ENCODE results near the gene IL17F.

The IL17F gene

DNA sequence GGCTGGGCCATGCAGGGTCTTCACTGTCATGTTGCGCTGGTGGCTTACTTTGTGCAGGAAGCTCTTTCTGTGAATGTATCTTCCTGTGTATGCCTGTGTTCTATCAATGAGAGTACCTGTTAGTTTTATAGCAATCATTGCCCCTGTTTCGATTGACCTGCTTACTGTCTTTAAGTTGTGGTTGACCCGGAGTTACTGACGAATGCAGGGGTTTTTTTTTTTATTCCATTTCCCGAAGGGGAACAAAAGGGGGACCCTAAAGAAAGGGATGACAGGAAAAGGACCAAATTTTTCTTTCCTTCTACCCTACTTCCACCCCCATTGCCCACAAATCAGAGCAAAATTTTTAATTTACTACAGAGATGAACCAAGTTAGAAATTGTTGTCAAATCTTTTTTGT, at the start of gene IL17F:
Gene IL17F, minus strand, starts transcription at position 101 of the 400 bp plus-strand sequence. Its CDS starts 71 bp downstream, at position 30.
- DNase-seq (ENCODE audit: low read depth in 1 of 2, low spot score in 1 of 2): no peak

DNA sequence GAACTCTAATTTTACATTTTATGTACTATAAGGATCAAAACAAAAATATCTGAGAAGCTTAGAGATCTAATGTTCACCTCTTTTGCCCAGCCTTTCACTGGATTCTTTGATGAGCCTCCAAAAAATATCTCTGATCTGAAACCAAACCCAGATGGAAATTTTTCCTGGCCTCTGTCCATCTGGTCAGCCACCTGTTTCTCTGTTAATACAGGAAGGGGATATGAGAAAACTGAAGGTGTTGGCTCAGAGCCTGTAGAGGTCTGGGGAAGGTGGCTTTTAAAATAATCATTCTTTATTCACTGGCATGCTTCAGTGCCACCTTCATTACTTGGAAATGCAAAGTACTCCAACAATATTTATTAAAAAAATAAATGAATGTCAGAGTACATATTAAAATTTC, 48.8 kb upstream of the IL17F start:
- DNase-seq (ENCODE audit: low read depth in 1 of 2, low spot score in 1 of 2): no peak

DNA sequence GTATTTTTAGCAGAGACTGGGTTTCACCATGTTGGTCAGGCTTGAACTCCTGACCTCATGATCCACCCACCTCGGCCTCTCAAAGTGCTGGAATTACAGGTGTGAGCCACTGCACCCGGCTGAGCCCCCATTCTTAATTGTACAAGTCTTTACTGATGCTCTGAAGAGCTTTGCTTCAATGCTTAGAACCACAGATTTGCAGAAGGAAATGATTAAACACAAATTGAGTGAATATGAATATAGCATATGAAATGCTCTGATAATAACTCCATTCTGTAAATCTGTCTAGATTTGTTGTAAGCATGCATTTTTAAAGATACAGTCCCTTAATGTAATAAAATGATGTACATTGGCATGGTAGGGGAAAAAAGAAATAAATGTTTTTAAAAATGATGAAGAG, 44.5 kb upstream of the IL17F start:
- no peak for DNase-seq (ENCODE audit: low read depth in 1 of 2, low spot score in 1 of 2)

DNA sequence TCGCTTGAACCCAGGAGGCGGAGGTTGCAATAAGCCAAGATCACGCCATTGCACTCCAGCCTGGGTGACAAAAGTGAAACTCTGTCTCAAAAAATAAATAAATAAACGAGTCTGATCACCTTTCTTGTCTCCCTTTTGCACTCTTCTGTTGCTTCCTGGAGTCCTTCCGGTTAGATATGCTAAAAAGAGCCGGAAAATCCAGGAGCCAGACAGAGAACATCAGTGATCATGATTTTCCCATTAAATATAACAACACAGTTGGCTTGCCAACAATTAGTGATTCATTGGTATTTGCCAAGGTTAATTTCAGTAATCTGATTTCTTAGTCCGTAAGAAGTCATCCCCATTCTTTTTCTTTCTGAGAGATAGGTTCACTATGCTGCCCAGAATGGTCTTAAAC, 43.9 kb upstream of the IL17F start:
- no peak for DNase-seq (ENCODE audit: low read depth in 1 of 2, low spot score in 1 of 2)

DNA sequence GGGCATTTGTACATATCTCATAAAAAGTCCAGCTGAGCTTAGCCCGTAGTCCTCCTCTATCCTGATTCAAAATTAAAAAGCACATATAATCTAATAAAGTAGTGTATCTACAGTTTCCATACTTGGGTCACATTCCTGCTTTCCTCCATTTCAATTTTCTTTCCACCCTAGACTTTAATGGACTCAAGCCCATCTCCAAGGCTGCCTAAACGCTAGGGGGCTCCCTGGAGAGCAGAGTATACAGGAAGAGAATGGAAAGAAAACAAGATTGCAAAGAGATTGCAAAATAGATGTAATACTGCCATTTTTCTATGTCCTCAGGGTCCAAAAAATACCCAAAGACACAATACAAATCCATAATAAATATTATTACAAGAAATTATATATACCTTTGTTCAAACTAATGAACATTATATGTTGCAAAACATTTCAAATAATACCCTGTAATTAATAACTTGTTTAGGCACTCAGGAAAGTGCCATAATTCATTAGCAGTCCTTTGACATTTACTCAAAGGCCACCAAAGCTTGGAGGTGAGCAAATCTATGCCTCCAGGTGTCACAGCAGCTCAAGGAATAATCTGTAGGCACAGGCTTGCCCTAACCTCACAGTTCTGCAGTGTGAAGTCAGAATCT, 42.6 kb upstream of the IL17F start:
- DNase-seq (ENCODE audit: low read depth in 1 of 2, low spot score in 1 of 2): peak in 1 of 2 donors; percentile 20

DNA sequence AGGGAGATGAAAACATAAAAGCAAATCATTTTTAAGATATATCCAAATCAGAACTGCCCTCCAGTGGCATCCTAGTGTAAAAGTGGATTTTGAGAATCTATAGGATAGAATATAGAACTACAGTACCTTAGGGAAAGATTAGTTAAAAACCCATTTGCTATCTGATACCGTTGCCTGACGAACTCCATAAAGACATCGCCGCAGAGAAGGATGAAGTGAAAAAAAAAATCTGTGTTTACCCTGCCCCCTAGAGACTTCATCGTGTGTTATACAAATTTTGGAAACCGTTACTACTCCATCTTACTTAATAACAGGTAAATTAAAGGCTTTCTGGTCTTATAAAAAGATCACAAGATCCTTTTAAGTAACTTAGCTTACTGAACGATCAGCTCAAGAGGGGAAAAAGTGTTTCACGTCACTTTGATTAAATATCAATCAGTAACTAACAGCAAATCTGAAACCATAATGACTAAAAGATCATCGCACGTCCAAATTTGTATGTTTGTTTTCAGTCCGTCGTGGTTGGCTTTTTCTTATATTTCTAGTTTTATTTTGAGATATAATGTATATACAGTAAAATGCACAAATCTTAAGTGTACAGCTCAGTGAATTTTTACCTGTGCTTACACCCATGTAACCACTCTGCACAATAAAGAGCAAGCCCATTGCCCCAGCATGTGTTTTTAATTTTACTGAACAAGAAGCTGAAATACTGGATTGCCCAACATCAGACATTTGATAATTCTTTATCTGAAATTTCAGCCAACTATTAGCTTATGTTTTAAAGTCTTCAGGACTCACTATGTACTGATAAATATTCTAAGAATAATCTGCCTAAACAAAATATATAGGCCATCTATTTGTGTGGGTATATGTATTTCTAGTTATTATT, 41.1 kb upstream of the IL17F start:
- no peak for DNase-seq (ENCODE audit: low read depth in 1 of 2, low spot score in 1 of 2)

DNA sequence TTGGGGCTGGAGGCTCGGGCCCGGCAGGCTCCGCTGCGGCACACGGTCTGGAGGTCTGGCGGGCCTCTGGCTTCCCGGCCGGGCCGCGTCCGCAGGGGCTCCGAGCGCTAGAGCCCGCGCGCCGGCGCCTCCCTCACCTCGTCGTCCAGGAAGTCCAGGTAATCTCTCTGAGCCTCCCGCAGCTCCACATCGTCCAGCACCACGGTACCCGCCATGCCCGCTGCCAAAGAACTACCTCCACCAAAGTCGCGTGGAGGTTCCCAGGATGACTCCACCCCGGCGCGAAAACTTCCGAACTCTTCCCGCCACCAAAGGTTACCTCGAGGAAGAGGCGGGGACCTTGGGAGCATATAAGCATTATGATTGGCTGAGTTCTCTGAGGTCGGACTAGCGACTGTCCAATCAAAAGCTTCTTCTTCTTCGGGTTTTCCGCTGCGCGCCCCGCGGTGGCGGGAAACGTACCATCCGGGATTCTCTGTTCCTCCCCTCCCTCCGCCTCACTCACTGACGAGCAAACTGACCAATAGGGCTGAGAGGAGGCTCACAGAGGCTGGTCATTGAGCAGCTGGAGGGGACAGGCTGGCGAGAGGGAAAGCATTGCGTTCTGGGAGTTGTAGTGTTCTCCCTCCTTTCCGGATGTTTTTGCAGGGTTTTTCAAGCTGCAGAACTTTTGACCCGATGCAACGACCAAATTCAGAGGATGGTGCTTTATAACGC, 40.3 kb upstream of the IL17F start, which contains the start of gene MCM3:
Gene MCM3, minus strand, starts transcription at position 283 of the 717 bp plus-strand sequence. Its CDS starts 68 bp downstream, at position 215.
- peak; percentile 83 to 91 for DNase-seq (ENCODE audit: low read depth in 1 of 2, low spot score in 1 of 2)

DNA sequence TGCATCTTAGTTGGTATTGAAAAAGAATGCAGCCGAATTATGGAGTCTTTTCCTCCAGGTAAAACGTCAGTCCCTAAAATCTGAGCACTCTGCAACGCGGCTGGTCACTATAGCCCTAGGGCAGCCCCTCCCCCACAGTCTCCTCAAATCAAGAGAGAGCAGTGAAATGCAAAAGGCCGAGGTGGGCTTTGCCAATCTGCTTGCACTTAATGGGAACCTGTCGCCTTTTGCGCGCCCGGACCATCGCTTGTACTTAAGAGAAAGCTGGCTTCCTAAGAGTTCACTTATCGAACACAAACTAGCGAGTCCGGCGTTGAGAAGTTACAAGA, 39.8 kb upstream of the IL17F start:
- no peak for DNase-seq (ENCODE audit: low read depth in 1 of 2, low spot score in 1 of 2)

DNA sequence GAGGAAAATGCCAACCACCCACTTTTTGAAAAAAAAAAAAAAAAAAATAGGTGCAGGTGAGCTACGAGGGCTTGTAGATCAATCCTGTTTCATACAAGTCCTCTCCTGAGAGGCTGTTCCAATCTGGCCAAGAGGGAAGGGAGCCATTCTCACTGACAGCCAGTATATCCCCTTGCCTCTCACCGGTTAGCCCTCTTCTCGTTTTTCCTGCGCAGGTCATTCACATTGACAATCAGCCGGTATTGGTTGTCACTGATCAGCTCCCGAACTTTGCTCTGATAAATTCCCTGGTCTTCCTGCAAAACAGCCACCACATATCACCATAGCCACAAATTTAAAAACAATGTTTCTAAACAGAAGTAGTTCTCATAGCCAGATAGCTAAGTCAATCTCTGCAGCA, 38.8 kb upstream of the IL17F start:
- no peak for DNase-seq (ENCODE audit: low read depth in 1 of 2, low spot score in 1 of 2)

DNA sequence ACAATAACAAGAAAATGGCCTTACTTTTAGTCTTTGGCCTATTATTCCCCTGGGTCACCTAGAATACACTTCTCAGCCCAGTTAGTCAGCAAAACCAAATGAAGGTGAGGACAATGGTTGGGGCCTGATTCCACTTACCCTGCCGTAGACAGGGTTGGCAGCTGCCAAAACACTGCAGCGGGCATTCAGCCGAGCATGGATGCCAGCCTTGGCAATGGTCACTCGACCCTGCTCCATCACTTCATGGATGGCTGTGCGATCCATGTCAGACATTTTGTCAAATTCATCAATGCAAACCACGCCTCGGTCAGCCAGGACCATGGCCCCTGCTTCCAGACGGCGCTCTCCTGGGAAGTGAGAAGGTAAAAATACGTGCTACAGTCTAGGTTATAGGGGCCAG, 31.8 kb upstream of the IL17F start:
- DNase-seq (ENCODE audit: low read depth in 1 of 2, low spot score in 1 of 2): no peak

DNA sequence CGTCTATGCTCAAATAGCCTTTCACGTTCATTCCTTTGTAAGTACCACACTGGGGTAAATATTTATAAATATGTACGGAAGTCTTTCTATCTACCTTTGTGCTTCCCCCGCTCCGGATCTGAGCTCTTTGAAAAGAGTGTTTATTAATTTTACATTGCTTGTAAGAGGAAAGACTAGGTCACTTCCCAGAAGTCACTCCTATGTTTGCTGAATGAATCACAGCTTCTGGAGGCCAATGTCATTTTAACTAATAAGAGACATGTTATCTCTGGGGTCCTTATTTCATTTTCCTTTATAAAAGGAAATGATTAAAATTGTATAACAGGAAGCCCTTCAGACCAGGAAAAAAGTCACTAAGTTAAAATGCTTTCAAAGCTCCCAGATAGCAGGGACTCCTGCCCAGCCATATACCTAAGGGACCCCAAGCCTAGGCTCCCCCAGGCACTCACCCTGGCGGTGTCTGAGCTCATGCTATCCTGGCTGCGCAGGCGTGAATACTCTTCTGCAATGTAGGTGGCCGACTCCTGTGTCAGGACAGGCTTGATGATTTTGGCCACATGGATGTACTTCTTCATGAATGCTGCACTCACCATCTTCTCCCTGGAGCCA, 27.7 kb upstream of the IL17F start:
- no peak for DNase-seq (ENCODE audit: low read depth in 1 of 2, low spot score in 1 of 2)

DNA sequence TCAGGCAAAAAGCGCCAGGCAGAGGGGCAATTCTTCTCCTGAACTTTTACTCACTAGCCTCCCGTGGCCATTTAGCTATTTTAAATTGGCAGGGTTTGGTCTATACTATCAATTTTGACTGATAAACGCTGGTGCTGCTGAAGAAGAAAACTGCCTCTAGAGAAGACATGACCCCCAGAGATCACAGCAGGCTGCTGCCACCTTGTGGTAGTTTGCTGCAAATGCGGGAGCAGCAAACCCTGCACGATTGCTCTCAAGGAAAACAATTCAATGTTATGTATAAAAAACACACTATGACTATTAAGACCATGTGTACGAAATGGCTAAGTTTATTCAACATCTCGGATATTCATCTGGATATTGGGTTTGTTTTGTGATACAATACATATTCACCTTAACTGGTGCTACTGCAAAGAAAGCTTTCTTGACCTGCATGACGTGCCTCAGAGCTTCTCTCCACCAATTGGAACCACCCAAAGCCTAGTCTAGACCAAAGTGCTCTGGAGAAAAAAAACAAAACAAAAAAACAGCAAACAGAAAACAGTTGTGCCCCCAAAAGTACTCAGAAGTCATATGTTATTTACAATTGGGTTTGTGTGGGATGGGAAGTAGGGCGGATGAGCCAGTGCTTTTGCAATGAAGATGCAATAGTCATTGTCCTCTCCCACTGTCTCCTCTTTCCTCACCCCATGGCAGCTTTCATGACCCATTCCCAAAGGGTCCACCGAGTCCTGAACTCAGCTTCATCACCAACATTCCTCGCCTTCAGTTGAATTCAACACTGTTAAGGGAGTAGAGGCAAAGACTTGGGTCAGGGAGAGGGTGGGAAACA, 19.6 kb upstream of the IL17F start:
- DNase-seq (ENCODE audit: low read depth in 1 of 2, low spot score in 1 of 2): peak; percentile 42 to 51

DNA sequence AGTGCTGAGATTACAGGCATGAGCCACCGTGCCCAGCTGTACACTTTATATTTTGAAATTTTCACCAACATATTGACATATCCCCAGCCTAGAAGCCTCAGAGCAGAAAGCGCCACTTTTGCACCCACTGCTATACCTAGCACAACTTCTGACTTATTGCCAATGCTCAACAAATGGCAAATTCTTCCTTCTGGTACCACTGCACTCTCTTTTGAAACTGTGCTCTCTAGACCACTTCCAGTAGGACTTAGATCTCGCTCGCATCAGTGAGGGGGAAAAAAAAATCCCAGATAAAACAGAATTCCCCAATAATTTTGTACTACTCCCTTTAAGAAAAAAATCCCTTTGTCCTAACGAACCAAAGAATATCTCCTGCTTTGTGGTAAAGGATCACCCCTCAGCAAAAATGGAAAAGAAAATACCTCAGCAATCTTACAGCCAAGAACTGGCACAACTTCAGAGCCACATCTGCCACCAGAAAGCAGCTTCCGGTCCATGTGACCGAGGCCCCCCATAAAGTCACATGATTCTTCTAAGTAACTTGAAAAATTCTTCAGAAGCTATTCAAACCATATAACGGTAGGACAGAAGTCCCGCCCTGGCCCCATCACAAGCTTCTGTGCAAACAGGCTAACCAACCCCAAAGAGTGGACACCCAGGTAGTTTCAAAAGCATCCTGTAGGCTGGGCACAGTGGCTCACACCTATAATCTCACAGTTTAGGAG, 18.5 kb upstream of the IL17F start:
- no peak for DNase-seq (ENCODE audit: low read depth in 1 of 2, low spot score in 1 of 2)

DNA sequence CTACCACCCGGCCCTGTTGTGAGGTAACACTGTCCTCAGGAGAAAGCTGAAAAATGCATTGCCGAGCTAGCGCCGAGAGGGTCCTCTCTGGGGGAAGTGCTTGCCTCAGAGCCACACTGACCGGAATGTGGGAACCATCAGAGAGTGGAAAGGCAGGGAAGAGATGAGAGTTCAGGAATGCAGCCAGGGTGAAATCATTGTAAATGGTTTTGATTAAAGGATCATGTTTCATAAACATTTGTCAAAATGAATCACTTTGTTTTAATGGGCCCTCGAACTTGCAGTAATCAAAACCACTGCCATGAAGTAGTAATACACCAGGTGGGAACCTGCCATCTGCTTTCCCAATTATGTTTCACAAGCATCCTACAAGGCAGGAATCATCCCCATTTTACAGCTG, 16.9 kb upstream of the IL17F start:
- DNase-seq (ENCODE audit: low read depth in 1 of 2, low spot score in 1 of 2): no peak

DNA sequence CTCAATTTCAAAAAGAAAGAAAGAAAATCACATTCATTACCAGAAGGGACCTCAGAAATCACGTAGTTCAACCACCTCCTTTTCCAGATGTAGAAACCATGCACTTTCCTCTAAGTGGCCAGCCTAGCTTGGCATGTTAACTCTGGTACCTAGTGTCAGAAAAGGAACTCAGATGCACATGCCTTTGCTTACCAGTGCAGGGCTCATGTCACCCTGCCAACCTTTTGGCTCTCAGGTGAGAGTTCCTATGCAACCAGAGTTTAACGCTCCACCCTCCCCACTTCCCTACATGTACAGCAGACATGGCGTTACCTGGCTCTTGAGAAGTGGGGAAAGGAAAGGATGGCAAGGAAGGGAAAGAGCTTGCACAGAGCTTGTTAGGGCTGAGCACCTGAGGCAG, 16.3 kb upstream of the IL17F start:
- DNase-seq (ENCODE audit: low read depth in 1 of 2, low spot score in 1 of 2): no peak

DNA sequence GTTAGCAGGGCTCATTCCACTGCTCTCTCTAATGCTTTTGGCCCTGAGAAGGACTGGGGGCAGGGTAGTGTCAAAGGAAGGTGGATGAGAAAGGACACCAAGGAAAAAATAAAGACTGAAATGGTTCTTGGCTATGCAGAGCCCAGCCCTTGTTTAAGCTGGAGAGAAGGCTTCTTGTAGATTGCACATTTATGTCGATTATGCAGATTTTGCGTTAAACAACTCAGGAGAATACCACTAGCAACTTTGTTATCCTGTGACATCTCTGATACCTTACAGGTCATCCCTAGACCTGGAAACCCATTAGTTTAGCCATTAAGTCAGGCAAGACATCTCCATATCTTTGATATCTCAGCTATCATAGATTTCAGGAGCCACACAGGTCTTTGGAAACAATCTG, 11.1 kb upstream of the IL17F start:
- DNase-seq (ENCODE audit: low read depth in 1 of 2, low spot score in 1 of 2): no peak

DNA sequence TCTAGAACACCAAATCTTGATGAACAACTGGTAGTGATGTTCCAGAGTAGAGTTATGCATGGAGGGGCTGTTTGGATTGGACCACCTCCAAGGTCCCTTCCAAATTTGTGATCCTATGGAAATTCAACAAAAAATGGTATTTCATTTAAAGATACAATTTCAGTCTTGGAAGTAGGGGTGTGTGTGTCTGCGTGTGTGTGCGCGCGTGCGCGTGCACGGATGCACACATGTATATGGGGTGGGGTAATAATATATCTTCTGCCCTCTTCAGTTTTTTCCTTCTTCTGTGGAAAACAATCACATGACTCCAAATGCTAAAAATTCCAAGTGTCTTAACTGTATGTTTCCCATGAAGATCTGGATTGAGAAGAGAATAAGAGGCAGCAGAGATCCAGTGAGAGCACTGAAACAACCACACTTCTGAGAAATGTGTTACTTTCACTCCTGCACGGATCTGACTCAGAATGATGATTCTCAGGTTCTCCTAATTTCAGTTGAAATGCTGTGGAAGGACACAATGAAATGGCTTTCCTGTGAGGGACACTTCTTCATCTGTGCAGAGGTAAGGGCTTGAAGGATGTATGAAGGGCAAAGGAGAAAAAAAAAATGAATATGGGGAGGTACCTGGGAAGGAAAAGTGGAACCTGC, 10.6 kb upstream of the IL17F start:
- no peak for DNase-seq (ENCODE audit: low read depth in 1 of 2, low spot score in 1 of 2)

DNA sequence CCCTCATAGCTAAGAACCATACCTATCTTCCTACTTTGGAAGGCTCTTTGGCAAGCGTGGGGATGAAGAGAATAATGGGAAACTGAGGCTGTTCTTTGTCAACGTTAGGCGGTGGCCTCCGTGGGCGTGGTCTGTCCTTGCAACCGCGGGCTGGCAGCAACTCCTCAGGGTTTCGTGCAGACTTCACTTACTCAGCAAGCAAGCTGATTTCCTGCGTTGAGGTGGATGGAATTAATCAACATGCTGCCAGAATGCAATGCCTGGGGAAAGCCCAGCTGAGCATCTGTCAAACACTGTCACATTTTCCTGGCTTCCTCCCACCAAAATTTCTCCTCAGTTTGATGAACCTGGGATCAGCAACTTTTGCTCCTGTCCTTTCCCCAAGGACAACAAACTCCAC, 9.2 kb upstream of the IL17F start:
- no peak for DNase-seq (ENCODE audit: low read depth in 1 of 2, low spot score in 1 of 2)

DNA sequence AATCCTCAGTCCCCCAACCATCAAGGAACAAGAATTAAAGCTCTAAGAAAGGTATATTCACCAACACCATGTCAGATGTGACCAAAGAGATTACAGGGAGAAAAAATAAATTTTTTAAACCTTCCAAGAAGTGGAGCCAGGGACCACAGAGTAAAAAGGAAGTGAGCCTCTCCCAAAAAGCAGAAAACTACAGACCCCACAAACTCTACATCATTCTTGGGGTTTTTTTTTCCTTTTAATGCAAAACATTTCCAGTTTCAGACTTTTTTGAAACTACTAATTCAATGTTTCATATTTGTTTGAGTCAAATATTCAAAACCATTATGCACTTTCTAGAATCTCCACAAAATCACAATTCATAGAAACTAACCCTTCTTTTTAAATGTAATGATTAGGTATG, 6.8 kb upstream of the IL17F start:
- no peak for DNase-seq (ENCODE audit: low read depth in 1 of 2, low spot score in 1 of 2)

DNA sequence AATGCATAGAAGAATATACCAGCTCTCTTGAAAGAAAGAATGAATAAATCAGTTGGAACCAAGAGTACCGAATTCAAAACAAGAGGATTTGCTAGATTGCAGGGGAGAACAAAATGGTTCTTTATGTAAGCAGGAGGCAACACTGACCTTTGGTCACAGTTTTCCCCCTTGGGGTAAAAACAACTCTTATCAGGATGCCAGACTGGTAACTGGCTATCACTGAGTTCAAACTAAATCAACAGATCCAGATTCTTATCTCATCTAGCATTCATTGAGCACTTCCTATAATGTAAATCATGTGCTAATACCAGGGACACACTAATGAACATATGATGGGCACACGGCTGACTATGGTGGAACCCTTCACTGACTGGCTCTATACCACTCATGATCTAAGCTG, 4.8 kb upstream of the IL17F start:
- no peak for DNase-seq (ENCODE audit: low read depth in 1 of 2, low spot score in 1 of 2)

All from activated T-helper 1 cell treated with anti-CD3 and anti-CD28 coated beads, Interleukin-2, amount 50 U/mL, for 16 hours (primary cell).